HG03469 (cell line): Measurements from ENCODE around the gene CBARP.

Source experiments
- ATAC-seq: cut with Tn5 transposase; IDR thresholded peaks from one replicate; pipeline ENCODE4 v1.9.1; 2021; ENCODE audit warnings: mild to moderate bottlenecking, moderate library complexity, moderate number of reproducible peaks; ENCODE audit not compliant: unreplicated experiment

The CBARP gene

GRCh38 chr19:1239796-1240737 is 2.3 kb upstream of the CBARP start:
- no peak for ATAC-seq

- ATAC-seq, result no peak
Observed at GRCh38 chr19:1239420-1239795, 1.6 kb upstream of the CBARP start.

- no peak for ATAC-seq
Observed at GRCh38 chr19:1238369-1239303, 831 bp upstream of the CBARP start.

- no peak for ATAC-seq
Observed at GRCh38 chr19:1237027-1237659, 662 bp downstream of the CBARP start.

- ATAC-seq, result no peak
Observed at GRCh38 chr19:1236576-1236975, 1.2 kb downstream of the CBARP start.

GRCh38 chr19:1235625-1236538 is 1.9 kb downstream of the CBARP start:
- ATAC-seq, result no peak

- no peak for ATAC-seq
Observed at GRCh38 chr19:1234955-1235380, 2.8 kb downstream of the CBARP start.

- no peak for ATAC-seq
Observed at GRCh38 chr19:1234051-1234954, 3.5 kb downstream of the CBARP start.

GRCh38 chr19:1233115-1233667 is 4.6 kb downstream of the CBARP start:
- ATAC-seq, result no peak

- no peak for ATAC-seq
Observed at GRCh38 chr19:1232652-1233072, 5.1 kb downstream of the CBARP start.

- ATAC-seq, result no peak
Observed at GRCh38 chr19:1231729-1232637, 5.8 kb downstream of the CBARP start.

GRCh38 chr19:1230783-1231489 is 6.9 kb downstream of the CBARP start:
- ATAC-seq, result no peak

- ATAC-seq, result no peak
Observed at GRCh38 chr19:1229924-1230782, 7.7 kb downstream of the CBARP start.

GRCh38 chr19:1229056-1229923 is 8.5 kb downstream of the CBARP start:
- no peak for ATAC-seq
